Eye (tissue), 1 donor: ENCODE results near the gene VTA1.
"Not testable (repeated sequence)": the region's sequence is repeated elsewhere in the genome, so short reads cannot be mapped to it uniquely, and the experiment has no call there.

Experiments used
- DNase-seq: peaks from one replicate; pipeline ENCODE4 v3.0.0-alpha.2; 2015

VTA1 gene

DNA sequence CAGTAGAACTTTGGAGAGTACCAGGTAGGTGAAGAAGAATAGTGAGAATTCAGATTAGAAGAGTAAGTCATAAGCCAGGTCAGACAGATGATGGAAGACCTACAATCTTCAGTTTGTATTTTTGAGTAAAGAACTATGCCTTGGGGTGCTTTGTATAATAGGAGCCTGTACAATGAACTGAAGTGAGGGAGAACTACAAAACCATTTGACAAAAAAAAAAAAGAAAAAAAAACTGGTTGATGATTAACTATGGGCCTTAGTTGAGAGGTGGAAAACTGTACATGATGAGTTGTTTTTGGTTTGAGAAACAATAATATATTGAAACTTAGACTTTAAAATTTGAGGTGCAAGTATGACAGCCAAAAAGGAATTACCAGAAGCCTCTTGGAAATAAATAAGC, 25.7 kb downstream of the VTA1 start:
- DNase-seq: no peak

DNA sequence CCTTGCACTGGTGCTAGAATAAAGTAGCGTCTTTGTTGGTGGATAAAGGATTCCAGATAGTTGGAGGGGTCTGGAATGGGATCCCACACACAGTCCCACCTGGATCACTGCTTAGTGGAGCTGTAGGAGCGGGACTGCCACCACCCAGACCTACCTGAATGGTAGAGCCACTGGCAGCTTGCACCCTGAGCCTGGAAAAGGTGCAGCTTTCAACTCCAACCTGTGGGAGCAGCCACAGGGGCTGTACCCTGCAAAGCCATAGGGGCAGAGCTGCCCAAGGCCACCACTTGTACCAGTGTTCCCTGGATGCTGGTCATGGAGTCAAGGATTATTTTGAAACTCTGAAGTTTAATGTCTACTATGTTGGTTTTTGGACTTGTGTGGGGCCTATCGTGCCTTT, 26.9 kb downstream of the VTA1 start:
- DNase-seq: no peak

DNA sequence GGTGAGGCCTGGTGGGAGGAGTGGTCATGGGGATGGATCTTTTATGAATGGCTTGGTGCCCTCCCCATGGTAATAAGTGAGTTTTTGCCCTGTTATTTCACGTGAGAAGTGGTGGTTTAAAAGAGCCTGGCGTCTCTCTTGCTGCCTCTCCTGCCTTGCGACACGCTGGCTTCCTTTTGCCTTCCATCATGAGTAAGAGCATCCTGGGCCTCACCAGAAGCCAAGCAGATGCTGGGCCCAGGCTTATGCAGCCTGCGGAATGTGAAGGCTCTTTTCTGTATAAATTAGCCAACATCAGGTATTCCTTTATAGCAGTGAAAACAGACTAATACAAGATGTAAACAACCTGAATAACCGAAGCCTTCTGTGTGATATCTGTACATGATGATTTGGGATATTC, 27.6 kb downstream of the VTA1 start:
- DNase-seq: no peak

DNA sequence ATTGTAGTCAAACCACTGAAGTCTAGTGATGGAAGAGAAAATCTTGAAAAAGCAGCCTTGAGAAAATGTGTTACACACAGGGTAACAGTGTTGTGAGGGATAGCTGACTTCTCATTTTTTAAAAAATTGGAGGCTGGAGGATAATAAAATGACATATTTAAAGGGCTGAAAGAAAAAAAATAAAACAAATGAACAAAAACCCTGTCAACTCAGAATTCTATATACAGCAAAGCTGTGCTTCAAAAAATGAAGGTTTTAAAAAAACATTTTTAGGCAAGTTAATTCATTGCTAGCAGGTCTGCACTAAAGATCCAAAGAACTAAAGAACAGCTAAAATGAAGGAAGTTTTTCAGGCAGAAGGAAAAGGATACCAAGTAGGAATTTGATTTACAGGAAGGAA, 31.1 kb downstream of the VTA1 start:
- no peak for DNase-seq

DNA sequence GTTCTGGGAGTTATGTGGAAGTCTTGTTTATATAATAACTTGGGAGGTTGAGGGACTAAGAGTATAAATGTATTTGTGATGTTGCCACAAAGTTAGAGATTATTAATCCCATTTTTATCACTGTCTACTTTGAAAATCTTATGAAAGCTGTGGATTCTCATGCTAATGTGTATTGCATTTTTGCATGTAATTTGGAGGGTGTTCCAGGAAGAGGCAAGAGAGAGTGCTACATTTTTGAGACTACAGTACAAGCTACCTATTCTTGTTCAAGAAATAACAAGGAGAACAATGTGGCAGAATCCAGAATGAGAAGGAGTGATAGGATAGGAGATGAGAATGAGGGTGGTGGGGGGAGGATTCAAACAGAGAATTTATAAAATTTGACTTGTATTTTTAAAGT, 34.9 kb downstream of the VTA1 start:
- no peak for DNase-seq

DNA sequence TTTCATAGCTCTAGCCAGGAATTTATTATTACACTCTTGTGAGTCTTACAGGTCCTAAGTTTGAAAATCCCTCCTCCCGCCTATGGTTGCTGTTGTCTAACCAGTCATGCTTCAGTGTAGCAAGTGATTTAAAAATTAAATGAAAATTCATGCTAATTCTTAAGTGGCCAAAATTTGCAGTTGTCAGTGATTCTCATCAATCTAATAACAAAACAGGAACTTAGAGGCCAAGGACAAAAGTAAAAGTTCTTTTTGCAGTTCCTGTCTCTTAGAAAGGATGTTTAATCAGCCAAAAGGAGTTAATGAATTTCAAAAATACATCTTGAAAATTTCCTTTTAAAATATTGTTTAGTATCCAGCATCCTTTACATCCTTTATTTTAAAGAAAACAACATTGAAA, 36.3 kb downstream of the VTA1 start:
- DNase-seq: no peak

DNA sequence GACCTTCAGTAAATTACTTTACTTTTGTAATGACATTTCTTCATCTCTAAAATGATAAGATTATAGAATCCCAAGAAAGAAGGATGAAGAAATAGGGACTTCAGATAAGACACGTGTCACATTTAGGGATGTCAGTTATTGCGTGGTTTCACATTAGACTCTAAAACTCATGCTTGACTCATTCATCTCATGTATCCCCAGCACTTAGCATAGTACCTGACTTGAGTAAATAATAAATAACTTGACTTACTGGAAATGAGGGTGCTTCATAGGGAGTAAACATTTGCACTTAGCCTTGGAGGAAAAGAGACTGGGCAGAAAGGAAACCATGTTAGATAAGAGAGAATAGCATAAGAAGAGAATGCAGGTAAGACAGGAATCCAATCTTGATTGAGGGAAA, 37.2 kb downstream of the VTA1 start:
- DNase-seq: no peak

DNA sequence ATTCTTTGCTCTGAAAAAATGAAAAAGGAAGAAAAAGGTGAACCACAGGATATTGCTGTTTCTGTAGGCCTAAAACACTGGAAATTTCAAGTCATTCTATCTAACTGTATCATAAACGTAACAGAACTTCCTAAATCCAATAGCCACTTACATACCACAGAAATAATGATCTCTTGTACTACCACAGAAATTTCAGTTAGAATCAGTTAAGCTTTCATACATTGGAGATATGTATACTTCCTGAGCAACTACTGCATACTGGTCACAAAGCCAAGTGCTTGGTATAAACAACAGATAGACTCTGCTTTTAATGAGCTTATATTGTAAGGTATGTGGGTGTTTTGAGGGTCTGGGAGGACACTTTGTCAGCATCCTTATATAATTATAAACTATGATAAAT, 38.6 kb downstream of the VTA1 start:
- DNase-seq: no peak

DNA sequence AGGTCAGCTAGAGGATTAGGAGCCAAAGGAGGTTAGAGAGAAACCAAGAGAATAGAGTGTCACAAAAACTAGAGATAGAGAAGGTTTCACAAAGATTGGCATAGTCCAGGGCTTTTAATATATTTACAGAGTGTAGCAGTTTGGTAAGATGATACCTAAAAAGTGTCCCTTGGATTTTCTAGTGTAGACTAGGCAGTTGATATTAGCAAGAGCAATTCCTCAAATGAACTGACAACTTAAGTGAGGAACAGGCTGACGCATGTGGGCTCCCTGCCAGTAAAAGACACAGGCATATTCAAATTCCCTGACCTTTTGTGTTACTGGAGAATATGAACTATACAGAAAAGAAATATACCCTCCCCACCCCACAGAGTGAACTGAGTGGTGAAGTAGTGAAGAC, 40.1 kb downstream of the VTA1 start:
- DNase-seq: no peak

DNA sequence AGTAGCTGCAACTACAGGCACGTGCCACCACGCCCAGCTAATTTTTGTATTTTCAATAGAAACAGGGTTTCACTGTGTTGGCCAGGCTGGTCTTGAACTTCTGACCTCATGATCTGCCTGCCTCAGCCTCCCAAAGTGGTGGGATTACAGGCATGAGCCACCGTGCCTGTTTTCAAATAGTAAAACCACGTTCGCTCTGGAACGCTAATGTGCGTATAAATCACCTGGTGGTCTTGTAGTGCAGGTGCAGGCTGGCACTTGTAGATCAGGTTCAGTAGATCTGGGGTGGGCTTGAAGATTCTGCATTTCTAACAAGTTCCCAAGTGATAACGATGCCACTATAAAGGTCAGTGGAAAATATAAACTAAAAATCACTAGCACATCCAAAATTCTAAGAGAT, 41.3 kb downstream of the VTA1 start:
- DNase-seq: not testable (repeated sequence)

DNA sequence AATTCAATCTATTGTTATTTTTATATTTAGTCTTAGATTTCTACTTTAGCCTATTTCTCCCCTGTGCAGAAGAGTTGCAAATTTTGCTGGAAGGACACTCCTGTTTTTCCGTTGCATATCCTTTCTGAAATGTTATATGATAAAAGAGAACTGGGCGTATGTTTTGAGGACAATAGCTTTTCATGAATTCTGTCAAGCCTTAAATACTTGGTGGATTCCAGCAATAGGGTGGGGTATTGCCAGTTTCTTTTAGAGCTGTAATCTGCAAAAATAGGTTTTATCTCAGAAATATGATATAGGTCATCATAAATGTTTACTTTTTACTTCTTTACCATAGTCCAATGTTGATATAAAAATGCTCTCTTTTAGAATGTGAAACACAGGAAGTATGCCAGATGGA, 42.0 kb downstream of the VTA1 start:
- DNase-seq: no peak

DNA sequence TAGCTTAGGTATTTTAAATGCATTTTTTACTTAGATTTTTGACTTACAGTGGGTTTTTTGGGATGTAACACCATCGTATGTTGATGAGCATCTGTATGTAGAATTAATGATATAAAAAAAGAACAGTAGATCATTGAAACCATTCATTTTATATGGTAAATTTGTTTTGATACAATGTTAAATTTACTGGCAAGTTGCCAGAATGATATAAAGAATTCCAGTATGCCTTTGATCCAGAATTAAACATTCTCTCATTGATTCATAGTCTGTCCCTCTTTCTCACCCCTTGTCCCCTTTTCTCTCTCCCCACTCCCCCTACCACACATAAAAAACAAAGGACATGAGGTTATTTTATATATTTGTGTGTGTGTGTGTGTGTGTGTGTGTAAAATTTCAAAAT, 45.3 kb downstream of the VTA1 start:
- no peak for DNase-seq

DNA sequence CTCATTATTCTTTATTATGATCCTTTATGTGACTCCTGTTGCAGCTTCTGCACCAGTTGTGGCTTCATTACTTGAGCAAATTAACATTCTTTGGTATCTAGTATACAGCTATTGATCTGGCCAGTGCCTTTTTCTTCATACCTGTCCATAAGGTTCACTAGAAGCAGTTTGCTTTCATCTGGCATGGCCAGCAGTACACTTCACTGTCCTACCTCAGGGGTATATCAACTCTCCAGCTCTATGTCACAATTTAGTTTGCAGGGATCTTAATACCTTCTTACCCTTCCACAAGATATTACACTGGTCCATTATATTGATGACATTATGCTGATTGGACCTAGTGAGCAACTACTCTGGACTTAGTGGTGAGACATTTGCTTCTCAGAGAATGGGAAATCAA, 46.6 kb downstream of the VTA1 start:
- DNase-seq: no peak

DNA sequence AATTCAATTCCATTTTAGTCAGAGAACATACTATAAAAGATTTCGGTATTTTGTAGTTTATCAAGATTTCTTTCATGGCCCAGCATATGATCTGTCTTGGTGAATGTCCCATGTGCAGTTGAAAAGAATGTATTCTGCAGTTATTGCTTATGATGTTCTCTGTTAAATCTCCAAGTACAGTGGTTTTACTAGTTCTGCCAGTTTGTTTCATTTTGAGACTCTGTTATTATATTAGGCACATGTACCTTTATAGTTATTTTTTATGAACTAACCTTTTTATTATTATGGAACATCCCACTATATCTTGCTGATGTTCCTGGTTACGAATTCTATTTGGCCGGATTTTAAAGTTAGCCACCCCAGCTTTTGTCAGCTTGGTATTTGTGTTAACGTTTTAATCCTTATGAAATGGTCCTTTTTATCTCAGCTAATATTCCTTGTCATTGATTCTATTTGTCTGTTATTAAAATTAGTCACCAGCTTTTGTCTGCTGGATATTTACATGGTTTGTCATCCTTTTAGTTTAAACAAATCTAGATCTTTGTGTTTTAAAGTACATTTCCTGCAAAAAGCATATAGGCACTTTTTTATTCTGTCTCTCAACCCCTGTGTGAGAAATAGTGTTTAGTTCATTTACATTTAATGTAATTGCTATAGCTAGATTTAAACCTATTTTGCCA, 48.9 kb downstream of the VTA1 start:
- DNase-seq: no peak

DNA sequence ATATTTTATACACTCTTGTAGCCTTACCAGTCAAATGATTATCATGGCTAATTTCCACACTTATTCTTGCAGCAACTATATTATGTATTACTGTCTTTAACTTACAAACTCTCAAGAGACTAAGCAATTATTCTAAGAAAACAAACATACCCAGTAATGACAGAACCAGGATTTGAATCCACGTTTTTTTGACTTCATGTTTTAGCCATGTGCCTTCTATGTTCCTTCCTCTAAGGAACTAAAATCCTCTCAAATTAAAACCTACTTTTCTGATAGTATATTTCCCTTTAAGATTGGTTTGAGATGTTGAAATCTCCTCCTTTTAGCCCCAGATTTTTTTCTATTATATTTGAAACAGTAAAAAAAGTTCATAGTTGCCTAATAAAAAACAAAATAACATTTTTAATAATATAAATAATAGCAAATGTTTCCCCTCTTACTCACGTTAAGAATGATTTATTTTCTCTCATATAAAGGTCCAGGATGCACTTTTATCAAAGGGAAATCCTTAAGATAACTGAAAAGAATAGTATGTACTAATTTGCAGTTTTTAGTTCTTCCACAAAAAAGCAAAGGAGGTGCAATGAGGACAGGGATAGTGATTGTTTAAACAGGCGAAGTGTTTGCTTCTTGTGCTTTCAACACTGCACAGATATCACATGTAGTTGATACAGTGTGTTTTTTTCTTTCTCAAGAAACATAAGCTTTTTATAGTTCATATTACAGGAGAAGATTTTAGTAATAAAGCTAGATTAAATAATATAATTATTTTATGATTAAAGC, 54.0 kb downstream of the VTA1 start:
- DNase-seq: no peak

DNA sequence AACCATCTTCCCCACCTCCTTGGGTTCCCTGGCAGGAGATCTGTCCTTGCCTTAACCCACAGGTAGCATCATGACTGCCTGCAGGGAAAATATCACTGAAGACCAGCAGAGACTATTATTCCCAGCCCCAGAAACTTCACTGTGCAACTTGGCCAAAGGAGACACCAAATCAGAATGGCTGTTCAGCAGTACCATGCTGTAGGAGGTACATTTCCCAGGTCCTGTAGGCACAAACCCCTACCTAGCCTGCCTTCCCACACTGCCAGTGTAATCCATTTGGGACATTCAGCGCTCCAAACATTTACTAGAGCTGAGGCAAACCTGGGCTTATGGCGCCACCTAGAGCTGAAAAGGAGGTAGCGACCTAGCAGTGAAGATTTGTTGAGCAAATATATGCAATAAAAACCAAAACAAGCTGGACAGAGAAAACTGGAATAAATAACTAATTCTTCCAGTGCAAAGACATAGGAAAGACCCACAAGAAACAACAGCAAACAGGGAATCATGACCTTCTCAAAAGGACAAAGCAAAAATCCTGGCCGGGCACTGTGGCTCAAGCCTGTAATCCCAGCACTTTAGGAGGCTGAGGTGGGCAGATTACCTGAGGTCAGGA, 60.3 kb downstream of the VTA1 start:
- DNase-seq: peak; percentile 36

DNA sequence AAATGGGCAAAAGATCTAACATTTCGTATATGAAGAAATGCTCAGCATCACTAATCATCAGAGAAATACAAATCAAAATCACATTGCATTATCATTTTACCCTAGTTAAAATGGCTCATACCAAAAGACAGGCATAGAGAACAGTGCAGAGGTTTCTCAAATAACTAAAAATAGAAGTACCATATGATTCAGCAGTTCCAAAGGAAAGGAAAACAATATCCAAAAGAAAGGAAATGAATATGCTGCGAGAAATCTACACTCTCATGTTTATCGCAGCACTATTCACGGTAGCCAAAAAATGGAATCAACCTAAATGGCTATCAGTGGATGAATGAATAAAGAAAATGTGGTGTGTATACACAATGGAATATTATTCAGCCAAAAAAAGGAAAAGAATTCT, 63.5 kb downstream of the VTA1 start:
- no peak for DNase-seq

DNA sequence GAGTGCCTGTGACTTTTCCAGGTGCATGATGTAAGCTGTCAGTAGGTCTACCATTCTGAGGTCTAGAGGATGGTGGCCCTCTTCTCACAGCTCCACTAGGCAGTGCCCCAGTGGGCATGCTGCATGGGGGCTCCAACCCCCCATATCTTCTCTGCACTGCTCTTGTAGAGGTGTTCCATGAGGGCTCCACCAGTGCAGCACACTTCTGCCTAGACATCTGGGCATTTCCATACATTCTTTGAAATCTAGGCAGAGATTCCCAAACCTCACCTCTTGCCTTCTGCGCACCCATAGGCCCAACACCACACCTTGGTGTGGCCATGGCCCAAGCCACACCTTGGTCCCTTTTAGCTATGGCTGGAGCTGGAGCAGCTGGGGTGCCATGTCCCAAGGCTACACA, 66.3 kb downstream of the VTA1 start:
- no peak for DNase-seq

DNA sequence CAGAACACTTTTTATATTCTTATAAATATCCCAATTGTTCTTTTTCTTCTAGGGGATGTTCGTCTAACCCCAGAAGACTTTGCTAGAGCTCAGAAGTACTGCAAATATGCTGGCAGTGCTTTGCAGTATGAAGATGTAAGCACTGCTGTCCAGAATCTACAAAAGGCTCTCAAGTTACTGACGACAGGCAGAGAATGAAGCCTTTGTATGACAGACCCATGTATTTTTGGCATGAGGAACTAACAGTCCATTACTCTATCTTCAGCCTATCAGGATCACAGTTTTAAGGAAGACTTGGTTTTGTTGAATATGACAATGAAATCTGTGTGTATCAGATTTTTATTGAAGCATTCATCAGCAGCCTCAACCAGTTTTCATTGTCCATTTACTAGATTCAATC, 71.4 kb downstream of the VTA1 start:
- no peak for DNase-seq

DNA sequence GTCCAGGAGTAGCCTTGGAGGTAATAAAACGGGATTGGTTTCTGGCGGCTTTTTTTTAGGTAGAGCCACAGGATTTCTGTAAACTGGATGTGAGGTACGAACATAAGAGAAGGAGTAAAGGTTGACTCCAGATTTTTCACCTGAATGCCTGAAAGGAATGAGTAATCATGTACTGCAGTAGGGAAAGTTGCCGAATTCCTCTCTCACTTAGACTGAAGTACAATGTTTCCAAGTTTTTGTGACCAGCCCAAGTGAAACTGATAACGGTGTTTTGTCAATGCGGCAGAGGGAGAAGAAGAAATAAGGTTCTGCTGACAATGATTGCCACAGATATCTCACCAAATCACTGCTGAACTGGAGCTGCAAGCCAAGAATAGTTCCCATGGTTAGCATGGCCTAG, 75.0 kb downstream of the VTA1 start:
- no peak for DNase-seq

DNA sequence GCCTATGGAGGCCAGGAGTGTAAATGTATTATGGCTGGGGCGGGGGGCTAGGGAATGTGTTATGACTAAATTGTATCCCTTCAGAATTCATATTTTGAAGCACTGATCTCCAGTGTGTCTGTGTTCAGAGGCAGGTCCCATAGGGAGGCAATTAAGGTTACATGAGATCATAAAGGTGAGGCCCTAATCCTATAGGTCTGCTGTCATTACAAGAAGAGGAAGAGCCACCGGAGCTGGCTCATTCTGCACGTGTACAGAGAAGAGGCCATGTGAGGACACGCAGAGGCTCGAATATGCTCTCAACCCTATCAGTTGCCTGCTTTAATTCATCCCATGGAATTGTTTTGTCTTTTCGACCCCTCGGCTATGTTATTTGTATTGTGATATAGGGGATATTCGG, 76.9 kb downstream of the VTA1 start:
- no peak for DNase-seq

DNA sequence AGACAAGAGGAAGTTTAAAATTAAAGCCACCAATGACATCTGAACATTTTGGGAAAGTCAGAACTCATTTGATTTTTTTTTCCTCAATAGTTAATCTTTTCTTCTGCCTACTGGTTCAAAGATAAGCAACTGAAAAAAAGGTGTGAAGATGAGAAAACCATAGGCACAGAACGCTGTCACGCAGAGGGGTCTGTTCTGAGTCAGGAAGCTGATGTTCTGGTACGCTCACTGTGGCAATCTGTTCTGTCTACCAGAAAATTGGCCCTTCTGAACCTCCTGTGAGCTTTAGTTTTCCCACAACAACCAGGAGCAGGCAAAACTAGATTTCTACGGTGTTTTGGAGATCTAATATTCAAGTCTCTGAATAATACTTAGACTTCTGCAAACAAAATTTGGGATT, 78.1 kb downstream of the VTA1 start:
- DNase-seq: no peak

DNA sequence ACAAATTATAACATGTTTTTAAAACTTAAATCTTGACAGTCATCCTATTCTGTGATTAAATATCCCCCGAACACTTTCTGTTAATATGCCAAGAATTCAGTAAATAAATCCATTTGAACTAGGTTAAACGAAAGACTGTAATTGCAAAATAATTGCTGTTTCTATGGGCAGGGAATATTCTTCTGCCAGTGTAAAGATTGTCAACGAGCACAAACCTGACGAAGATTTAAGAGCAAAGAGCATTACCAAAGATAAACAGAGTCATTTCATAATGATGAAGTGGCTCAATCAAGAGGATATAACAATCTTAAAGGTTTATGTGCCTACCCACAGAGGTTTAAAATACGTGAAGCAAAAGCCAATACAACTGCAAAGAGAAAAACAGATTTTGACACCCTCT, 78.5 kb downstream of the VTA1 start:
- DNase-seq: no peak

DNA sequence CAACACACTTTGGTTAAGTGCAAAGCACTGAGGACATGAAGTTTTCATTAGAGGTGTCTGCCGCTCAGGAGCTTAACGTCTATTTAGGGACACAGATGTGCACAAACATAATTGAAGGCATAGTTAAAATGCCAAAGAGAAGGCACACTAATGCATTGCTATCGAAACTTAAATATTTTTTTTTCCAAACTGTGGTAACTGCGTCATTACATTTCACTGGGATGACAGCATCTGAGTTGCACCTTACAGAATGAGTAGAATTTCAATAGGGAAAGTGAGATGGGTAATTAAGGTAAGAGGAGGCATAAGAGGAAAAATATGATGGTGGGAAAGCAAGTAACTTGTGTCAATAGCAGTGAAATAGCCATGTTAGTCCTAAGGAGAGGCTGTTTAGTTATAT, 79.7 kb downstream of the VTA1 start:
- no peak for DNase-seq
